ENCODE data around the gene ADGRA3.

The ADGRA3 gene

GRCh38 chr4:22491939-22492338 is 23.9 kb downstream of the ADGRA3 start:
- TF ChIP-seq REST (IDR thresholded peaks at IDR 0.05; ENCODE audit: insufficient replicate concordance, low read depth), result no peak
- TF ChIP-seq GABPA (IDR thresholded peaks at IDR 0.05; ENCODE audit: low read depth), result no peak
- TF ChIP-seq CTCF (IDR thresholded peaks at IDR 0.05; ENCODE audit: insufficient read depth, low read length), result no peak
- no peak for TF ChIP-seq POLR2AphosphoS5 (IDR thresholded peaks at IDR 0.05; ENCODE audit: low read depth)
- no peak for TF ChIP-seq SPI1 (IDR thresholded peaks at IDR 0.05; ENCODE audit: borderline replicate concordance, low read depth)
- DNase-seq (ENCODE audit: low read depth in 1 of 2, low spot score in 1 of 2), result no peak
- H3K27me3 ChIP-seq (ENCODE audit: insufficient read depth, poor library complexity, severe bottlenecking), result no peaks in the 10 kb centered on the region
- no peak overlapping the region for H3K4me3 ChIP-seq (replicated peaks; ENCODE audit: insufficient read depth, low read length)
- H3K27ac ChIP-seq (replicated peaks), result no peak overlapping the region

GRCh38 chr4:22490718-22491315 is 25.0 kb downstream of the ADGRA3 start:
- Histone ChIP-seq H3K27ac (replicated peaks) (no peak overlapping the region), H3K4me3 (replicated peaks; ENCODE audit: insufficient read depth, low read length) (no peak overlapping the region), H3K27me3 (ENCODE audit: insufficient read depth, poor library complexity, severe bottlenecking) (no peaks in the 10 kb centered on the region)
- DNase-seq (ENCODE audit: low read depth in 1 of 2, low spot score in 1 of 2), result no peak
- TF ChIP-seq REST (IDR thresholded peaks at IDR 0.05; ENCODE audit: insufficient replicate concordance, low read depth), result no peak
- TF ChIP-seq SPI1 (IDR thresholded peaks at IDR 0.05; ENCODE audit: borderline replicate concordance, low read depth), result no peak
- TF ChIP-seq CTCF (IDR thresholded peaks at IDR 0.05; ENCODE audit: insufficient read depth, low read length), result no peak
- TF ChIP-seq GABPA (IDR thresholded peaks at IDR 0.05; ENCODE audit: low read depth), result no peak
- no peak for TF ChIP-seq POLR2AphosphoS5 (IDR thresholded peaks at IDR 0.05; ENCODE audit: low read depth)

GRCh38 chr4:22488106-22488505 is 27.8 kb downstream of the ADGRA3 start:
- DNase-seq (ENCODE audit: low read depth in 1 of 2, low spot score in 1 of 2), result no peak
- no peak for TF ChIP-seq REST (IDR thresholded peaks at IDR 0.05; ENCODE audit: insufficient replicate concordance, low read depth)
- no peak for TF ChIP-seq POLR2AphosphoS5 (IDR thresholded peaks at IDR 0.05; ENCODE audit: low read depth)
- TF ChIP-seq SPI1 (IDR thresholded peaks at IDR 0.05; ENCODE audit: borderline replicate concordance, low read depth), result no peak
- TF ChIP-seq GABPA (IDR thresholded peaks at IDR 0.05; ENCODE audit: low read depth), result no peak
- no peak for TF ChIP-seq CTCF (IDR thresholded peaks at IDR 0.05; ENCODE audit: insufficient read depth, low read length)

More at GRCh38 chr4:22488106-22488505, 27.8 kb downstream of the ADGRA3 start:
- Histone ChIP-seq H3K27ac (replicated peaks) (no peak overlapping the region), H3K4me3 (replicated peaks; ENCODE audit: insufficient read depth, low read length) (no peak overlapping the region), H3K27me3 (ENCODE audit: insufficient read depth, poor library complexity, severe bottlenecking) (no peaks in the 10 kb centered on the region)
